ENCODE data around the gene PSMB9.
A peak's percentile ranks its signal among the peaks of the same experiment; 100 is the strongest.

DNA sequence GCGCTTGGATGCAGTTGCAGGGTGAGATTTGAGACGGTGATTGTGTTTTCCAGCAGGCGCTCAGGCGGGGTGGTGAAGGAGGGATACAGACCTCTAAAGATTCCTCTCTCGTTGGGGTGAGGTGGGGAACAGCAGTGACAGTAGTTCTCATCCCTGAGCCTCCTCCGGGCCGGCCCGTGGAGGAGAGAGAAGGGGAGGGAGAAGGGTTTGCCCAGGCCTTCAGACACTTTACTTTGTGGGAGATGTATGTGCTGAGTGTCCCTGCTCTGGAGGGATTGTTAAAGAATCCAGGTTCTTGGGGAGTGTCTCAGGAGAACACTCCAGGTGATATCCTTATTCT, 41.0 kb downstream of the PSMB9 start:
- TF ChIP-seq, protein P1, sequence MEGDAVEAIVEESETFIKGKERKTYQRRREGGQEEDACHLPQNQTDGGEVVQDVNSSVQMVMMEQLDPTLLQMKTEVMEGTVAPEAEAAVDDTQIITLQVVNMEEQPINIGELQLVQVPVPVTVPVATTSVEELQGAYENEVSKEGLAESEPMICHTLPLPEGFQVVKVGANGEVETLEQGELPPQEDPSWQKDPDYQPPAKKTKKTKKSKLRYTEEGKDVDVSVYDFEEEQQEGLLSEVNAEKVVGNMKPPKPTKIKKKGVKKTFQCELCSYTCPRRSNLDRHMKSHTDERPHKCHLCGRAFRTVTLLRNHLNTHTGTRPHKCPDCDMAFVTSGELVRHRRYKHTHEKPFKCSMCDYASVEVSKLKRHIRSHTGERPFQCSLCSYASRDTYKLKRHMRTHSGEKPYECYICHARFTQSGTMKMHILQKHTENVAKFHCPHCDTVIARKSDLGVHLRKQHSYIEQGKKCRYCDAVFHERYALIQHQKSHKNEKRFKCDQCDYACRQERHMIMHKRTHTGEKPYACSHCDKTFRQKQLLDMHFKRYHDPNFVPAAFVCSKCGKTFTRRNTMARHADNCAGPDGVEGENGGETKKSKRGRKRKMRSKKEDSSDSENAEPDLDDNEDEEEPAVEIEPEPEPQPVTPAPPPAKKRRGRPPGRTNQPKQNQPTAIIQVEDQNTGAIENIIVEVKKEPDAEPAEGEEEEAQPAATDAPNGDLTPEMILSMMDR (IDR thresholded peaks at IDR 0.05), result no peak
- TF ChIP-seq EP300 (IDR thresholded peaks at IDR 0.05), result no peak
- TF ChIP-seq POLR2AphosphoS5 (IDR thresholded peaks at IDR 0.05), result peak in 1 of 3 donors; percentile 2
- no peak for TF ChIP-seq POLR2A (IDR thresholded peaks at IDR 0.05)
